Nephron progenitor cell (in vitro differentiated cells): ENCODE measurements around the gene APRT.

ENCODE experiments used
- DNase-seq: peaks from one replicate; pipeline ENCODE4 v3.0.0; 2021
- H3K27ac Mint-ChIP-seq: 2 replicates; pipeline ENCODE4 v1.8.0; 2021; ENCODE audit warnings: mild to moderate bottlenecking, moderate library complexity, mixed read lengths
- H3K27me3 Mint-ChIP-seq: 2 replicates; pipeline ENCODE4 v1.8.0; 2021; ENCODE audit warnings: mild to moderate bottlenecking, low read depth, mixed read lengths; ENCODE audit not compliant: poor library complexity
- H3K36me3 Mint-ChIP-seq: 2 replicates; pipeline ENCODE4 v1.8.0; 2021; ENCODE audit warnings: low read depth, mixed read lengths
- H3K4me1 Mint-ChIP-seq: 2 replicates; pipeline ENCODE4 v1.8.0; 2021; ENCODE audit warnings: mixed read lengths
- H3K4me3 Mint-ChIP-seq: 2 replicates; pipeline ENCODE4 v1.8.0; 2021; ENCODE audit warnings: mild to moderate bottlenecking, moderate library complexity, mixed read lengths
- H3K9me3 Mint-ChIP-seq: 2 replicates; pipeline ENCODE4 v1.8.0; 2021; ENCODE audit warnings: mild to moderate bottlenecking, moderate library complexity, mixed read lengths
- TF ChIP-seq, protein P1 (sequence below): fragments of 200-600 bp; sonication (generic); IDR thresholded peaks from 2 replicates; pipeline ENCODE4 v1.5.0; 2021; ENCODE audit warnings: antibody characterized with exemption

APRT gene

DNA sequence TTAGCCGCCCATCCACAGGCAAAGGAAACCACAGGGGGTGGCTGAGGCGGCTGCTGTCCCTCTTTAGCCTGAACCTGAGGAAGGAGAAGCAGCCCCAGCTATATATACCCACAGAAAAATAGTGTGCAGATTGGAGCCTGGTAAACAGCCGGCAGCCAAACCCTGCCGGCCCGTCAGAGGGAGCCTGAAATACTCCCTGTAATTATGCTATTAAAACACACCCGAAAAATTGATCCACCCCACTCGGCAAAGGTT is 33.5 kb downstream of the APRT start:
- no peaks in the 10 kb centered on the region for H3K9me3 Mint-ChIP-seq
- no peak overlapping the region for H3K27ac Mint-ChIP-seq
- DNase-seq, result no peak
- H3K27me3 Mint-ChIP-seq, result peaks cover 46% of the 10 kb centered on the region
- TF ChIP-seq, protein P1, sequence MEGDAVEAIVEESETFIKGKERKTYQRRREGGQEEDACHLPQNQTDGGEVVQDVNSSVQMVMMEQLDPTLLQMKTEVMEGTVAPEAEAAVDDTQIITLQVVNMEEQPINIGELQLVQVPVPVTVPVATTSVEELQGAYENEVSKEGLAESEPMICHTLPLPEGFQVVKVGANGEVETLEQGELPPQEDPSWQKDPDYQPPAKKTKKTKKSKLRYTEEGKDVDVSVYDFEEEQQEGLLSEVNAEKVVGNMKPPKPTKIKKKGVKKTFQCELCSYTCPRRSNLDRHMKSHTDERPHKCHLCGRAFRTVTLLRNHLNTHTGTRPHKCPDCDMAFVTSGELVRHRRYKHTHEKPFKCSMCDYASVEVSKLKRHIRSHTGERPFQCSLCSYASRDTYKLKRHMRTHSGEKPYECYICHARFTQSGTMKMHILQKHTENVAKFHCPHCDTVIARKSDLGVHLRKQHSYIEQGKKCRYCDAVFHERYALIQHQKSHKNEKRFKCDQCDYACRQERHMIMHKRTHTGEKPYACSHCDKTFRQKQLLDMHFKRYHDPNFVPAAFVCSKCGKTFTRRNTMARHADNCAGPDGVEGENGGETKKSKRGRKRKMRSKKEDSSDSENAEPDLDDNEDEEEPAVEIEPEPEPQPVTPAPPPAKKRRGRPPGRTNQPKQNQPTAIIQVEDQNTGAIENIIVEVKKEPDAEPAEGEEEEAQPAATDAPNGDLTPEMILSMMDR, result no peak
- no peaks in the 10 kb centered on the region for H3K36me3 Mint-ChIP-seq
- no peak overlapping the region for H3K4me3 Mint-ChIP-seq
- H3K4me1 Mint-ChIP-seq, result peaks cover 58% of the 10 kb centered on the region

- DNase-seq, result no peak
- H3K27me3 Mint-ChIP-seq, result peaks cover 40% of the 10 kb centered on the region
- TF ChIP-seq, protein P1, result no peak
- no peaks in the 10 kb centered on the region for H3K9me3 Mint-ChIP-seq
- H3K4me1 Mint-ChIP-seq, result peaks cover 58% of the 10 kb centered on the region
- no peak overlapping the region for H3K27ac Mint-ChIP-seq
- H3K4me3 Mint-ChIP-seq, result no peak overlapping the region
- H3K36me3 Mint-ChIP-seq, result no peaks in the 10 kb centered on the region
These were observed 34.1 kb downstream of the APRT start for GRCh38 chr16:88777471-88778270.

DNA sequence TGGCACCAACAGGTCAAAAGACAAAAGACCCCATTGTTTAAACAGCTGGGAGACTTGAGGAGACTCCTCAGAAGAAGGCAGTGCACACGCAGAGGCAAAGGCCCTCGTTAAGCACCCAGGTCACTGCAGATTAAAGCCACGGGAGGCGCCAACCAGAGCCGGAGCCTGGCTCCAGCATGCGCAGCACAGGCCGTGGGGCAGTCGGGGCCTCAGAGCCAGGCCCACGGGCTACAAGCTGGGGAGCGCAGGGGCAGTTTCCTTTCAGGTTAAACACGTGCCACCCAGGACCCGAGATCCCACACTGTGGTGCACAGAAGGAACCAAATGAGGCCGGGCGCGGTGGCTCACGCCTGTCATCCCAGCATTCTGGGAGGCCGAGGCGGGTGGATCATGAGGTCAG is 35.9 kb downstream of the APRT start:
- TF ChIP-seq, protein P1, result no peak
- Mint-ChIP-seq H3K27ac (no peak overlapping the region), H3K4me1 (peaks cover 66% of the 10 kb centered on the region), H3K27me3 (peaks cover 28% of the 10 kb centered on the region), H3K36me3 (no peaks in the 10 kb centered on the region), H3K9me3 (no peaks in the 10 kb centered on the region), H3K4me3 (no peak overlapping the region)
- DNase-seq, result no peak

GRCh38 chr16:88774544-88775393 is 37.0 kb downstream of the APRT start:
- H3K4me3 Mint-ChIP-seq, result no peak overlapping the region
- H3K27me3 Mint-ChIP-seq, result peaks cover 26% of the 10 kb centered on the region
- H3K36me3 Mint-ChIP-seq, result no peaks in the 10 kb centered on the region
- TF ChIP-seq, protein P1, result no peak
- no peak overlapping the region for H3K27ac Mint-ChIP-seq
- H3K4me1 Mint-ChIP-seq, result peaks cover 69% of the 10 kb centered on the region
- H3K9me3 Mint-ChIP-seq, result no peaks in the 10 kb centered on the region
- no peak for DNase-seq

DNA sequence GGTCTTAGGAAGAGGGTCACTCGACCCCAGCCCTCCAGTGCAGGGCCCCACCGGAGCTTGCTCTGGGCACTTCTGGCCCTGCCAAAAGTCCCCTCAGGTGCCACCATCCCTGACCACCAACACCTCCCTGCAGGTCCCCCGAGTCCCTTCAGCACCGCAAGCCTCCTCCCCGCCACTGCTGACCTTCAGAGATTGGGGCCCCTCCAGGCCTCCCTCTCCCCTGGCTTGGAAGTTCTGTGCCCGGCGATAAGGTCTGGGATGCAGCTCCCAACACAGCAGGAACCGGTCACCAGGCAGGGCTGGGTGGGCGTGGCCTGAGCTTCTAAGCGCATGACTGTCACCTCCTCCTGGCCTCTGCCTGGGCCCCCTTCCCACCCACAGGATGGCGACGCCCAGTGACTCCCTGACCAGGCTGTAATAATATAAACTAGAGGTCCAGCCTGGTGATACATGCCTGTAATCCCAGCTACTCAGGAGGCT is 37.9 kb downstream of the APRT start:
- no peak overlapping the region for H3K27ac Mint-ChIP-seq
- H3K27me3 Mint-ChIP-seq, result peaks cover 26% of the 10 kb centered on the region
- TF ChIP-seq, protein P1, result no peak
- peaks cover 69% of the 10 kb centered on the region for H3K4me1 Mint-ChIP-seq
- no peaks in the 10 kb centered on the region for H3K36me3 Mint-ChIP-seq
- no peak overlapping the region for H3K4me3 Mint-ChIP-seq
- no peaks in the 10 kb centered on the region for H3K9me3 Mint-ChIP-seq
- DNase-seq, result peak; percentile 75
